Sigmoid colon (tissue), 7 donors: ENCODE data around the gene AMFR. TPM values are rescaled to one million over a fixed set of nuclear protein-coding genes. Genes with fewer than 3 reads are reported as not detected.

Source experiments
- DNase-seq: peaks from one replicate; pipeline ENCODE4 v3.0.0-alpha.2; 2019
- H3K27ac ChIP-seq, 4 donors: fragments of 200-600 bp; sonication (generic); one replicate each; pipeline ENCODE4 v1.5.1; 2016 to 2019; ENCODE audit warnings: mild to moderate bottlenecking in 1 of 4
- H3K27me3 ChIP-seq, 3 donors: fragments of 200-600 bp; sonication (generic); one replicate each; pipeline ENCODE4 v1.5.1; 2019; ENCODE audit warnings: mild to moderate bottlenecking in 1 of 3
- H3K36me3 ChIP-seq, 4 donors: fragments of 200-600 bp; sonication (generic); one replicate each; pipeline ENCODE4 v1.5.1; 2016 to 2019
- H3K4me1 ChIP-seq, 4 donors: fragments of 200-600 bp; sonication (generic); one replicate each; pipeline ENCODE4 v1.5.1; 2017 to 2019
- H3K4me3 ChIP-seq, 4 donors: fragments of 200-600 bp; sonication (generic); one replicate each; pipeline ENCODE4 v1.5.1; 2017 to 2019; ENCODE audit warnings: mild to moderate bottlenecking in 2 of 4, moderate library complexity in 1 of 4
- H3K9me3 ChIP-seq, 4 donors: fragments of 200-600 bp in 3 of 4; sonication (generic) in 3 of 4; one replicate each; pipeline versions ENCODE4 v1.5.1 to v1.6.1; 2013 to 2019
- CTCF ChIP-seq, 4 experiments: fragments of 450-650 bp in 3 of 4; fragments of 200-600 bp in 1 of 4; IDR thresholded peaks; one replicate each; pipeline ENCODE4 v1.5.1; 2016 to 2019; ENCODE audit warnings: antibody characterized with exemption in 4 of 4, mild to moderate bottlenecking in 3 of 4, moderate library complexity in 2 of 4
- EP300 ChIP-seq, 4 donors: sonication (generic); formaldehyde crosslinking; IDR thresholded peaks; one replicate each; pipeline ENCODE4 v1.6.1; 2017; ENCODE audit warnings: antibody characterized with exemption in 4 of 4
- POLR2A ChIP-seq, 2 donors: fragments of 450-650 bp; IDR thresholded peaks; one replicate each; pipeline ENCODE4 v1.6.1; 2016; ENCODE audit warnings: antibody characterized with exemption in 2 of 2, mild to moderate bottlenecking in 2 of 2, moderate library complexity in 2 of 2
- POLR2AphosphoS5 ChIP-seq, 4 donors: sonication (generic); formaldehyde crosslinking; IDR thresholded peaks; one replicate each; pipeline ENCODE4 v1.6.1; 2017; ENCODE audit warnings: antibody characterized with exemption in 4 of 4
- WGBS, 2 donors: extraction: QIAGEN DNeasy Blood & Tissue Kit; methylation state at CpG; one replicate each; pipeline ENCODE4 v1.1.7; 2013; 5-methylcytosine and 5-hydroxymethylcytosine counted together
- intact Hi-C: fragments of 100-400 bp; cut with DNase I; formaldehyde crosslinking; loops from one replicate; pipeline ENCODE4 v1.15.1; 2023
- polyA plus RNA-seq, 3 donors: library from polyadenylated mRNA; stranded (reverse); fragments of 200-250 nt; gene quantifications; one replicate each; pipeline ENCODE4 v1.2.3, GENCODE V29; 2013
- total RNA-seq, 4 donors: library from RNA; depleted of rRNA; stranded (reverse); fragments of >200 nt; gene quantifications; one replicate each; pipeline ENCODE4 v1.1.0, GENCODE V29; 2016
- donor health status: healthy with polysubstance abuse.
- donor health status: Bipolar disorder and iron deficiency.
- donor health status: healthy.

Gene AMFR
- total and polyA plus RNA-seq, 7 donors: 22.4 to 201 (median 111) TPM

- peaks cover 0 to 37% (median 27%) of the 10 kb centered on the region in 4 donors for H3K4me1 ChIP-seq
- H3K9me3 ChIP-seq: no peaks in the 10 kb centered on the region
- no peaks in the 10 kb centered on the region for H3K27me3 ChIP-seq
- no peak for TF ChIP-seq POLR2AphosphoS5 (IDR thresholded peaks at IDR 0.05)
- no peak for TF ChIP-seq POLR2A (IDR thresholded peaks at IDR 0.05)
- WGBS, 2 donors: 62 to 84% methylated on average over 4 of the region's 4 CpGs
- H3K4me3 ChIP-seq: no peak overlapping the region
- H3K27ac ChIP-seq: peak overlapping the region in 3 of 4 donors; percentile 87 to 97 (median 91)
- intact Hi-C loops: loop anchor here (10.0 kb wide), 1 partner anchor 178 kb away; the partner anchor contains the start of gene MT2A
- H3K36me3 ChIP-seq: peaks cover 0 to 11% (median 6%) of the 10 kb centered on the region in 4 donors
- no peak for DNase-seq
Measured at GRCh38 chr16:56426585-56426984, 1.2 kb upstream of the AMFR start.

DNA sequence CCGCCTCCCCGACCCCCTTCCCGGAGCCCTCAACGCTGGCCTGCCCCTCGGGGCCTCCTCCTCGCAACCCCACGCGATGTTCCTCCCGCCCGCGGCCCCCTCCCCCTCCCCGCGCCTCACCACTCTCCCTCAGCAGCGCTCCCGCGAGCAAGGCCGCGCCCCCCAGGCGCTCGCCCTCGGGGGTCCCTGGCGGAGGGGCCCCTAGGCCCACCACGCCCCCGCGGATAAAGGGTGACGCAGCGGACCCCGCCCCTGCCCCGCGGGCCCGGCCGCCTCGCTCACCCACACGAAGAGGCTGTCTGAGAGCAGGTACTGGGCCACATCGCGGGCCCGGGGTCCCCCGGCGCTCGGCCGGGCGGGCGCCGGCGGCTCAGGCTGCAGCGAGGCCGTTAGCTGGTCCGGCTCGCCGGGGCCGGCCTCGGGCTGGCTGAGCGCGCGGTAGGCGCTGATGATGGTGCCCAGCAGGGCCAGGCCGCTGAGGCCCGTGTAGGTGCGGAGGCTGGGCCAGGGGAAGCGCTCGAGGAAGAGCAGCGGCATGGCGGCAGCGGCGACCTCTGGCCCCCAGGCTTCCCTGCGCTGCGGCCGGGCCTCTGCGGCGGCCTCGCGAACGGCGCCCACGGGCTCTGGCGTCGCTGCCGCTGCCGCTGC, 430 bp downstream of the AMFR start:
- WGBS, 2 donors: 1% methylated on average over 79 of the region's 79 CpGs
- H3K9me3 ChIP-seq: no peaks in the 10 kb centered on the region
- intact Hi-C loops: loop anchor here (2.0 to 10.0 kb wide), 2 partner anchors 26 to 180 kb away; partner anchors contain the start of genes MT2A, NUDT21 and OGFOD1
- H3K4me1 ChIP-seq: peaks cover 0 to 50% (median 33%) of the 10 kb centered on the region in 4 donors
- no peaks in the 10 kb centered on the region for H3K36me3 ChIP-seq
- TF ChIP-seq POLR2AphosphoS5 (IDR thresholded peaks at IDR 0.05) (no peak), EP300 (IDR thresholded peaks at IDR 0.05) (no peak), CTCF (IDR thresholded peaks at IDR 0.05) (no peak), POLR2A (IDR thresholded peaks at IDR 0.05) (no peak)
- peak overlapping the region; percentile 89 to 97 (median 92) for H3K27ac ChIP-seq
- peak overlapping the region; percentile 83 to 98 (median 88) for H3K4me3 ChIP-seq
- peak; percentile 74 for DNase-seq
- no peaks in the 10 kb centered on the region for H3K27me3 ChIP-seq

- Histone ChIP-seq H3K4me3 (peak overlapping the region; percentile 83 to 98 (median 88)), H3K27me3 (no peaks in the 10 kb centered on the region), H3K27ac (peak overlapping the region; percentile 89 to 97 (median 92)), H3K36me3 (no peaks in the 10 kb centered on the region), H3K4me1 (peaks cover 0 to 56% (median 34%) of the 10 kb centered on the region in 4 donors), H3K9me3 (no peaks in the 10 kb centered on the region)
- intact Hi-C loops: loop anchor here (2.0 to 10.0 kb wide), 2 partner anchors 26 to 180 kb away; partner anchors contain the start of genes MT2A, NUDT21 and OGFOD1
- 1% methylated on average over 16 of the region's 16 CpGs for WGBS, 2 donors
- TF ChIP-seq POLR2A (IDR thresholded peaks at IDR 0.05): no peak
- TF ChIP-seq CTCF (IDR thresholded peaks at IDR 0.05): no peak
- TF ChIP-seq POLR2AphosphoS5 (IDR thresholded peaks at IDR 0.05): no peak
- no peak for TF ChIP-seq EP300 (IDR thresholded peaks at IDR 0.05)
- DNase-seq: no peak
Measured at GRCh38 chr16:56424404-56424764, 961 bp downstream of the AMFR start.

DNA sequence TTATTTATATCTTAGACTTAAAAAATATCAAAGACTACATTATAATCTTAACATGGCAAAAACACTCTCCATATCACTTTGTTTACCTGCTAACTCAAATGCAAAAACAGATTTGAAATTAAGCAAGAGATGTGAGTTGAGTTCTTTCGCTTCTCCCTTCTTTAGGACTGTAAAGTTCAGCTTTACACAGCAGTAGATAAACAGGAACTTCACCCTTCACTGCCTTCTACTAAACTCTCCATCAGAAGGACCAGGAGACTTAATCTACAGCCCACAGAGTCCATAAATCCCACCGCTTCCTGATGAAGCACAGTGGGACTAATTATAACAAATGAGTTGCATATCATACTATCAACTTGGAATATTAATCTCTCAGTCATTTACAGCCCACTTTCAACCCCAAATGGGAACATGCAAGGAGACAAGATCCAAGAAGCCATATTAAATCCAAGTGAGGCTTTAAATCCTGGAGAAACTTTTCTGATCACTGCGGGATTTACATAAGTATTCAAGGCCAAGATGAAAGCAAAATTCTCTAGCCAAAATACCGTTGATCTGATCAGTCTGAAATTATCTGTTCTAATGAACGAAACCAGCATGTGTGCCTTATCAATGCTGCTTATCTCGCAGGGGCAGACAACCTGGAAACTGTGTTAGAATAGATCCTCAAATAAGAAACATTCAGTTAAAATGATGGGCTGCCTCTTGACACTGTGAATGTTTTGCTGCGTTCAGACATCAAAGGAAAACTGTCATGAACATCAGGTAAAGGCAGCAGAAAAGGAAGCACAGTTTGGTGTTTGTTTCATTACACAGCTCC, 1.6 kb downstream of the AMFR start:
- intact Hi-C loops: loop anchor here (2.0 to 10.0 kb wide), 2 partner anchors 27 to 181 kb away; partner anchors contain the start of genes MT2A, NUDT21 and OGFOD1
- TF ChIP-seq CTCF (IDR thresholded peaks at IDR 0.05): no peak
- TF ChIP-seq EP300 (IDR thresholded peaks at IDR 0.05): no peak
- TF ChIP-seq POLR2AphosphoS5 (IDR thresholded peaks at IDR 0.05): no peak
- TF ChIP-seq POLR2A (IDR thresholded peaks at IDR 0.05): no peak
- 14 to 23% methylated on average over 7 of the region's 7 CpGs for WGBS, 2 donors

More for the DNA sequence above, 1.6 kb downstream of the AMFR start:
- no peak for DNase-seq
- Histone ChIP-seq H3K4me1 (peaks cover 0 to 56% (median 34%) of the 10 kb centered on the region in 4 donors), H3K4me3 (peak overlapping the region; percentile 83 to 98 (median 88)), H3K27me3 (no peaks in the 10 kb centered on the region), H3K27ac (peak overlapping the region; percentile 89 to 97 (median 92)), H3K36me3 (no peaks in the 10 kb centered on the region), H3K9me3 (no peaks in the 10 kb centered on the region)
